Ascending aorta (tissue), 2 donors: ENCODE results near the gene FKBP3. TPM values are rescaled to one million over a fixed set of nuclear protein-coding genes. Genes with fewer than 3 reads are reported as not detected.

Experiments
- DNase-seq, 2 donors: peaks; one replicate each; pipeline ENCODE4 v3.0.0-alpha.2; 2019; ENCODE audit warnings: low spot score in 2 of 2
- H3K27ac ChIP-seq, 2 donors: fragments of 200-600 bp; sonication (generic); one replicate each; pipeline ENCODE4 v1.5.1; 2016 to 2017; ENCODE audit warnings: mild to moderate bottlenecking in 1 of 2
- H3K27me3 ChIP-seq: fragments of 200-600 bp; sonication (generic); one replicate; pipeline ENCODE4 v1.5.1; 2017
- H3K36me3 ChIP-seq, 2 donors: fragments of 200-600 bp; sonication (generic); one replicate each; pipeline ENCODE4 v1.5.1; 2016
- H3K4me1 ChIP-seq, 2 donors: fragments of 200-600 bp; sonication (generic); one replicate each; pipeline ENCODE4 v1.5.1; 2016 to 2017; ENCODE audit warnings: mild to moderate bottlenecking in 1 of 2
- H3K4me3 ChIP-seq, 2 donors: fragments of 200-600 bp; sonication (generic); one replicate each; pipeline ENCODE4 v1.5.1; 2016 to 2017; ENCODE audit warnings: mild to moderate bottlenecking in 1 of 2
- H3K9me3 ChIP-seq, 2 donors: fragments of 200-600 bp; sonication (generic); one replicate each; pipeline ENCODE4 v1.5.1; 2016
- CTCF ChIP-seq, 3 experiments: fragments of 200-600 bp in 2 of 3; fragments of 450-650 bp in 1 of 3; sonication (generic) in 2 of 3; IDR thresholded peaks; one replicate each; pipeline ENCODE4 v1.5.1; 2016 to 2019; ENCODE audit warnings: antibody characterized with exemption in 3 of 3, mild to moderate bottlenecking in 1 of 3, moderate library complexity in 1 of 3
- intact Hi-C: fragments of 100-400 bp; cut with DNase I; formaldehyde crosslinking; loops from one replicate; pipeline ENCODE4 v1.15.1; 2023
- total RNA-seq: library from RNA; depleted of rRNA; stranded (reverse); fragments of >200 nt; gene quantifications from one replicate; pipeline ENCODE4 v1.1.0, GENCODE V29; 2016

The FKBP3 gene
- total RNA-seq, 1 donor from 2014 or later = 8.8 TPM

- Histone ChIP-seq H3K27ac (no peak overlapping the region), H3K4me3 (no peak overlapping the region), H3K9me3 (no peaks in the 10 kb centered on the region), H3K4me1 (no peaks in the 10 kb centered on the region), H3K27me3 (no peaks in the 10 kb centered on the region), H3K36me3 (peaks cover 5 to 26% of the 10 kb centered on the region in 2 donors)
- intact Hi-C loops = no loop called here
- TF ChIP-seq CTCF (IDR thresholded peaks at IDR 0.05) = no peak
- DNase-seq = no peak
Observed at GRCh38 chr14:45073231-45073879, 60.9 kb downstream of the FKBP3 start.

DNA sequence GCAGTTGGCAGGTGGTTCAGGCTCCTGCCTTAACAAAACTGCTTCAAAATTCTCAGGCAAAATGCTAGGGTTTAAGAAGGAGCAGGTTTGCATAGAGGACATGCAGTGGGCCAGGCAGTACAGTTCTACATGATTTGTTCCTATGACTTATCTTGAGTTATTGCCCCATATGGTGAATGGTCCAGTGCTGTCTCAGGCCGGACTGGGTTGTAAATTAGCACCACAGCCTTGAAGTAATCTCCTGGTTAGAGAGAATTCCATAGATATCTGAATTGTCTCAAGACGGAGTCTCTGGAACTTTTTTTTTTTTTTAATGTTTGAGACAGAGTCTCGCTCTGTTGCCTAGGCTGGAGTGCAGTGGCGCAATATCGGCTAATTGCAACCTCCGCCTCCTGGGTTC is 62.2 kb downstream of the FKBP3 start:
- Histone ChIP-seq H3K27me3 (no peaks in the 10 kb centered on the region), H3K27ac (no peak overlapping the region), H3K4me3 (no peak overlapping the region), H3K9me3 (no peaks in the 10 kb centered on the region), H3K36me3 (peaks cover 5 to 26% of the 10 kb centered on the region in 2 donors), H3K4me1 (no peaks in the 10 kb centered on the region)
- no peak for TF ChIP-seq CTCF (IDR thresholded peaks at IDR 0.05)
- no peak for DNase-seq
- intact Hi-C loops = no loop called here

- H3K9me3 ChIP-seq = no peaks in the 10 kb centered on the region
- intact Hi-C loops = no loop called here
- DNase-seq = no peak
- H3K27me3 ChIP-seq = no peaks in the 10 kb centered on the region
- no peak for TF ChIP-seq CTCF (IDR thresholded peaks at IDR 0.05)
- H3K27ac ChIP-seq = no peak overlapping the region
- peaks cover 5 to 26% of the 10 kb centered on the region in 2 donors for H3K36me3 ChIP-seq
- H3K4me3 ChIP-seq = no peak overlapping the region
- no peaks in the 10 kb centered on the region for H3K4me1 ChIP-seq
Observed at GRCh38 chr14:45070215-45070614, 64.1 kb downstream of the FKBP3 start.

GRCh38 chr14:45068396-45068795 is 65.9 kb downstream of the FKBP3 start:
- H3K27ac ChIP-seq = no peak overlapping the region
- intact Hi-C loops = no loop called here
- no peaks in the 10 kb centered on the region for H3K4me1 ChIP-seq
- no peak for DNase-seq
- no peak overlapping the region for H3K4me3 ChIP-seq
- no peaks in the 10 kb centered on the region for H3K27me3 ChIP-seq
- TF ChIP-seq CTCF (IDR thresholded peaks at IDR 0.05) = no peak
- H3K9me3 ChIP-seq = no peaks in the 10 kb centered on the region
- peaks cover 5 to 23% of the 10 kb centered on the region in 2 donors for H3K36me3 ChIP-seq

DNA sequence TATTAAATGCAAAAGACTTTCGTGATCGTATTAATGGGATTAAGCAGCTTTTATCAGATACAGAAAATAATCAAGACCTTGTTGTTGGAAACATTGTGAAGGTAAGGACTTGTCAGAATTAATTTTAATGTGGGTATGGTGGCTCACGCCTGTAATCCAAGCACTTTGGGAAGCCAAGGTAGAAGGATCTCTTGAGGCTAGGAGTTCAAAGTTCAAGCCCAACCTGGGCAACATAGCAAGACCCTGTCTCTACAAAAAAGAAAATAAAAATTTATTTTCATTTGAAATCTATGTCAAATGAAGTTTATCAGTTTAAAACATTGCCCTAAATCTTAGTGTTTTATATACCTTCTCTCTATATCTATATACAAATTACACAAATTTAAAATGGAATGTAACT is 67.6 kb downstream of the FKBP3 start:
- TF ChIP-seq CTCF (IDR thresholded peaks at IDR 0.05) = no peak
- Histone ChIP-seq H3K27me3 (no peaks in the 10 kb centered on the region), H3K4me3 (no peak overlapping the region), H3K27ac (no peak overlapping the region), H3K4me1 (no peaks in the 10 kb centered on the region), H3K9me3 (no peaks in the 10 kb centered on the region), H3K36me3 (peaks cover 5 to 17% of the 10 kb centered on the region in 2 donors)
- DNase-seq = no peak
- intact Hi-C loops = no loop called here

DNA sequence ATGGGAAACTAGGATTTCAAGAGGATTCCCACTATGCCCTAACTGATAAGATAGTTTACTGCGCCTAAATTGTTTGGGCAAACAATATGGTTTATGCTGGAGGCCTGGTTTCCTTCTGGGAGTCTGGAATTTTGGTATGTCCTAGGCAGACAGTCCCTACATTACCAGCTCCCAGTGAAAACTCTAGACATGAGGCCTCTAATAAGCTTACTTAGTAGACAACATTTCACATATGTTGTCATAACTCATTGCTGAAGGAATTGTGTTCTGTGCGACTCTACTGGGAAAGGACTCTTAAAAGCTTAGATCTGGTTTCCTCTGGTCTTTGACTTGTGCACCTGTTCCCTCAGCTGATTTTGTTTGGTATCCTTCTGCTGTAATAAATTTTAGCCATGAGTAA is 68.3 kb downstream of the FKBP3 start:
- no peaks in the 10 kb centered on the region for H3K9me3 ChIP-seq
- no peaks in the 10 kb centered on the region for H3K4me1 ChIP-seq
- DNase-seq = no peak
- no peak overlapping the region for H3K27ac ChIP-seq
- no peak for TF ChIP-seq CTCF (IDR thresholded peaks at IDR 0.05)
- no peak overlapping the region for H3K4me3 ChIP-seq
- H3K36me3 ChIP-seq = peaks cover 5 to 13% of the 10 kb centered on the region in 2 donors
- no peaks in the 10 kb centered on the region for H3K27me3 ChIP-seq
- intact Hi-C loops = no loop called here
